CD4-positive, alpha-beta T cell treated with Interleukin-6 for 4 hours (primary cell): Measurements from ENCODE around the gene CHAT.

Source experiments
- DNase-seq: peaks from one replicate; pipeline ENCODE4 v3.0.0-alpha.2; 2020; ENCODE audit warnings: mixed read lengths

CHAT gene

DNA sequence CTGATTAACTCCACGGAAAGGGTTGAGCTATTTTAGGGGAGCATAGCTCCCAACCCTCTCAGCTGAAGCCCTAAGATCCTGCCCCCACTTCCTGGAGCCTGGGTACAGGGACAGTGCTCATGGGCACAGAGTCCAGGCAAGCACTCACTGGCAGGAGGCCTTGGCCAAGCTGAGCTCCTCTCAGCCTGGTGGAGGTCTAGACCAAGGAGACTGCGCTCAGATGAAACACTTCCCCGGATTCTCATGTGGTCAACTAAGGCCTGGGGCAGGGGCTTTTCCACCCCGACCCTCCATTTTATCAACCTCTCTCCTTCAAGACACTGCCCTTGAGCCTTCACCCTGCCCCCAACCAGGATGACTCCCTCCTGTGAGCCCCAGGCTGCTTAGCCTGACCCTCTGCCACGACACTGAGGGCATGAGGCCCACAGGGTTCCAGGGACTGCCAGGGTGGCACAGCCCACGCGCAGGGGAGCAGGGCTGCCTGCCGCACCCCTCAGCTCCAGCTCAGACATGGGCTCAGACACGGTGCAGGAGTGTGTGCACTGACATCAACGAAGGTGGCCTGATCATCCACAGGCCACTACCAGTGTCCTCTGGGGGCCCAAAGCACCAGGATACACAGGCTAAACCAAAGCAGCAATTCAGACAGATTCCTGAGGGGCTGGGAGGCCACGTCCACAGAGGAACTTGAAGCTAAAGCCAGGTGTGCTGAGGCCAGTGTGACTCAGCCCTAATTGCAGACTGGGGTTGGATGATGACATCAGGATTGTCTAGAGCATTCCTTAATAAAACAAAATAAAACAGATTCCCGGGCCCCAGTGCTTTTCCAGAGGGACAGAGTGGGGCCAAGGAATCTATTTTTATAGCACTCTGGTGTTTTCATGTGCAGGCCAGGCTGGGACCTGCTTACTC is 18.8 kb downstream of the CHAT start:
- no peak for DNase-seq

DNA sequence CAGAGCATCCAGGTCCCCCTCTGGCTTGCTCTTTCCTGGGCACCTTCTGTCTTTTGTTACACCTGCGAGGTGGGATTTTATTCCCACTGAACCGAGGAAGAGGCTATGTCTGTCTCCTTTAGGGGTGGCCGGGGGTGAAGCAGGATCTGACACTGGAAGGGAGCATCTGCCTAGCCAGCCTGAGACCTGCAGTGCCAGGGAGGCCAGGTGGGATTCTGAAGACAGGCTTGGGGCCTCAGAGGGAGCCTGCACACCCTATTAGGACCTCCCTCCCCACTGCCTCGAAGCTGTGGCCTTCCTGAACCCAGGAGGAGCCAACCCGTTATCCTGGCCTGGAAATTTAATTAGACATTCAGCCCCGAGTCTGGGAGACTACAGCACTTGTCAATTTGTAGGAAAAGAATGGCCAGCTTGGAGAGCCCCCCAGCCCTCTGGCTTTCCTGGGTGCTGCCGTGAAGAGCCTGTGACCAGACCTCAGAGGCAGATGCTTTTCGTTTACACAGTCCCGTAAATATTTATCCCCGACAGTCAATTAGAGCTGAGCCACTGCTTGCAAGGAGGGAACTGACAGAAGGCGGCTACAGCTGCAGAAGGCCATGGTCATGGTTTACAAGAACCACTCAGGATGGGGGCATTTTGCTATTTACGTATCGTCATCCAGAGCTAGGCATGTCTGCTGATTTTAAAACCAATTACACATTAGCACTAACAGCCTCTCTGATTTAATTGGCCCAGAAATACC is 19.7 kb downstream of the CHAT start:
- no peak for DNase-seq

DNA sequence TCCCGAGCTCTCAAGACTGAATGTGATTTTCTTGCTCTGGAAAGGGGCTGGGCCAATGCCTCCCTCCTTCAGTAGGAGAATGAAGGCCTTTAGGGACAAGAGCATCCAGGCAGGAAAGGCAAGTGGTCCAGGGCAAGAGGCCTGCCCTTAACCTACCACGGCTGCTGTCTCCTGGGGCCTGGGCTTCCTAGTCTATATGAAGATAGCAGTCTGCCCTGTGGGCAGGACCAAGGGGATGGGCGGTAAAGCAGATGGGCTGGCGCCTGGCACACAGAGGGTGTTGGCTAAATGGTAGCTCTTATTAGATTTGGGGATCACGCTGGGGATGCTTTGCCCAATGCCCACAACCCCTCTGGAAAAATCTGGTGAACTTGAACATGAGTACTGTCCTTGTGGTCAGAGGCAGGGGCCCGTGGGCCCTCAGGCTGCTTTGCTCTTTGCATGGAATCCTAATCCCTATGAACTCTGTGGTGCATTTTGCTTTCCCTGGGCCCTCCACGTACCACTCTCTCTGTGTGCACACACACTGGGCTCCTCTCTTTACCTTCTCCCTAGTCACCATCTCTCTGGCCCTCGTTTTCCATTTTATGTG is 20.3 kb downstream of the CHAT start:
- no peak for DNase-seq

DNA sequence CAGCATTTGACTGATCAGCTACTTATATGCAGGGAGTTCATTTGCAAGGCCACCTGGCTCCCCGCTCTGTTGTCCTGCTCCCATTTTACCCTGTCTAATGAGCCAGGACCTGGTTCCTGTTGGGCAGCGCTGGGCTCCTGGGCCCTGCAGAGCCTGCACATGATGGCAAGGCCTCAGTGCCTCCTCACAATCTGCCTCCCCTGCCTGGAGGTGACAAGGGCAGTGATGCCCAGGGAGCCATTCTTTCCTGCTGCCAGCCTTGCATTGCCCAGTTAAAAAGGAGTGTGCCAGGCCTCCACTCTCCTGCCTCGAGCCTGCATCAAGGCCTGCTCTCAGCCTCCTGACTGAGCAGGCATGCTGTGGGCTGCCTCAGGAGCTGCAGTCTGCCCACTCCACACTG is 28.5 kb downstream of the CHAT start:
- DNase-seq = no peak

DNA sequence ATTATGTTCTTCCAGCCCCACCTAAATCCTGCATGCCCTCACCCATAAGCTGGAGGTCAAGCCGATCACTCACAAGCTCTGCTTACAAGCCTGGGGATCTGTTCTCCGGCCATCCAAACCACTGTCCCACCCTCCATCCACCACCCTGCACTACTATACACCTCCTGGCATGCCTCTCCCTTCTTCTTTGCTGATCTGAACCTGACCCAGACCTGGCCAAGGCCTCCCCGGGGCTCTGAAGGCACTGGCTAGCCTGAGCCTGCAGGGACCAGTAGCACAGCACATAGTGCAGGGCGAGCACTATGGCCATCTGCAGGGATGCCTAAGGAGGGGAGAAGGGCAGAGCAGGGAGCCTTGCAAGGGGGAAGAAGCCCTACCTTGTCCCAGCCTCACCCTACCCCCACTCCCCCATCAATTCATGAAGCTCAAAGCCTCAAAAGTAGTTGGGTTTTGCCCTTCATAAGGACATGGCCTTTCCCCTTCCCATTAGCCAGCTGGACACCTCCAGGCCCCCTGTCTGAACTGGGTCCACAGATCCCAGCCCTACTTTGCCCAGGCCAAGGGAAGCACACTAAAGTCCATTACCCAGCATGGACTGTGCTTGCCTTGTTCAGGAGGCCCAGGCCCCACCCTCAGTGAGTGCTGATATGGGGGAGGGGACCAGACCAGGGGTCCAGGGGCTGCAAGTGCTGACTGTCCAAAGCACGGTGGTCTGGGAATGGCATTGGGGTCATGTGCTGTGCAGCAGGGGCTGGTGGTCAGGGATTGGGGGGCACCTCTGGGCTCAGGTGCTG is 29.6 kb downstream of the CHAT start:
- no peak for DNase-seq

DNA sequence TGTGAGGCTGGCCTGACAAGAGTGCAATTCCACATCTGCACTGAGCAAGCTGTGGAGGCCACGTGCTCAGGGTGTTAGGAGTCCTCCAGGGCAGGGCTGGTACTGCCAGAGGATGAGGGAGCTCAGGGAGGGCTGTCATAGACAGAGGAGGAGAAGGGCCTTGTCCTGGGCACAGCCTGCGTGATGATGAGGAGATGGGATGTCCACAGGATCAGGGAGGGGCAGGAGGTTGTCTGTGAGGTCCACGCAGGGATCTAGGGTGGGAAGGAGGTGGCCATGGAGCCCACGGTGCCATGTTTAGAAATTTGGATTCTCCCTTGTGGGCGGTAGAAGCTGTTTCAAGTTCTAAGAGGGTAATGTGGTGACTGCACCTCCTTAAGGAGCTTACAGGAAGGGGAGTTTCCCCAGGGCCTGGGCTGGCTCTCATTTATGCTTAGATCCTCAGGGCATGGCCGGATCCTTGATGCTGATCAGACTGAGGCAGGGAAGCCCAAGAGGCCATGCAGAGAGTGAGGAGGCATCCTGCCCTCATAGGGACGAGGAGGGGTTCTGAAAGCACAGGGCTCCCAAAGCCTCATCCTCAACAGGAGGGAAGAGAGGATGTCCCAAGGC is 30.3 kb downstream of the CHAT start:
- no peak for DNase-seq

DNA sequence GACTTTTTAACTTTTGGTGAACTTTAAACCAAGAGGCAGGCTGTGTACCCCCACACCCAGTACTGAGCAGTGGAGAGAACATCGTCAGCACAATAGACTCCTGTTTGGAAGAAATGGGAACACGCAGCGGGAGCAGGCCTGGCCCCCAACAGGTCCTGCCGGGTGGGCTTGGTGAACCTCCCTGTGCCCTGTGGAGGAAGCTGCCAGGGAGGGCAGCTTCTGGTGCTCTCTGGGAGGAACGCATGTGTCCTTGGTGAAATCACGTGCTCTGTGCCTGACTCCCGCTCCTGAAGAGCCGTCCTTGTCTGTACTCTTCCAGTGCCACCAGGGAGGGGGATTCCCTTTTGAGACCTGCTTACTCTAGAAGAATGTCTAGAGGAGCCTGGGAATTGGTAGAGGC is 31.6 kb downstream of the CHAT start:
- no peak for DNase-seq

DNA sequence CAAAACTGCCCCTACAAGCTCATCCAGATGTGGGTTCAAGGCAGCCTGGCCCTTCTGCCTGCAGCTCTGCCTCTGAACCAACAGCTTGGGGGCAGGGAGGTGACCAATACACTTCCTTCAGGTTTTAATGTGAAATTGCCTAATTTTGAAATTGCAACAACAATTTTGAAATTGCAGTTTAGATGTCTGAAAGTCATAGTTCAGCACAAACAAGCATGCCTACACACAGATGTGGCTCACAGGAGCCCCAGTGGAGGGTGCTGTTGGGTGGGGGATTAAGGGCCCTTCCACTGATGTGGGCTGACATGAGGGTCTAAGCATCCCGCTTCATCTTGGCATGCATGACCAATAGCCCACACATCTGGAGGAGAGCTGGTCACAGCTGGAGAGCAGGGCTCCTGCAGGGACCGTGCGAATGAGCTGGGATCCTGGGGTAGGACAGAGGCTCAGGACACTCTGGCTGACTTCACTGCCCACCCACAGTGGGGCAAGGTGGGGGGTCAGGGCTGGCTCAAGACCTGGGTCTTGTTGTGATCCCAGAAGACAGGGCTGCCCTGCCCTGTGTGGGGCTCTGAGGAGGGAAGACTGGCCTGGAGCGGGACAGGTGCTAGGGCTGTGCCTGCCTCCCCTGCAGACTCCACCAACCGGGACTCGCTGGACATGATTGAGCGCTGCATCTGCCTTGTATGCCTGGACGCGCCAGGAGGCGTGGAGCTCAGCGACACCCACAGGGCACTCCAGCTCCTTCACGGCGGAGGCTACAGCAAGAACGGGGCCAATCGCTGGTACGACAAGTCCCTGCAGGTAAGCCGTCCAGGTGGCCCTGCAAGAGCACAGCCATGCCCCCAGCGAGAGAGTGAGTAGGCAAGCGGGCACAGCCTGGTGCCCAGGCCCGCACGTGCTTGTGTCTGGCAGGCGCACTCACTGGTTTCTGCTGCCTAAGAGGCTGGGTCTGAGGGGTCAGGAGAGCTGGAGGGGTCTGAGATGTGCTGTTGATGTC is 32.3 kb downstream of the CHAT start:
- no peak for DNase-seq

DNA sequence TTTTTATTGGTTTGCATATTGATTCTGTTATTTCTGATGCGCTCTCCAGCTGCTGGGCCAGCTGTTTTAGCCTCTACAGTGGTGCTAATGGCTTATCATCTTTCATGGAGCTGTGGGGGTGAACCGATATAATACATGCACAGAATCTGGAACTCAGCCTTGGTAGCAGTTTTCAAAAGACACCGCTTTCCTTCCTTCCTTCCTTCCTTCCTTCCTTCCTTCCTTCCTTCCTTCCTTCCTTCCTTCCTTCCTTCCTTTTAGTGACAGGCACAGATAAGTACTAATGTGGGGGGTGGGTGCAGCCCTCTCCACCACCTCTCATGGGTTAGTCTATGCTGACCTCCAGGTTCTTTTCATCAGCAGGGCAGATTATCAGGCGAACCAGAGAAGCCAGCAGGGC is 33.7 kb downstream of the CHAT start:
- no peak for DNase-seq

DNA sequence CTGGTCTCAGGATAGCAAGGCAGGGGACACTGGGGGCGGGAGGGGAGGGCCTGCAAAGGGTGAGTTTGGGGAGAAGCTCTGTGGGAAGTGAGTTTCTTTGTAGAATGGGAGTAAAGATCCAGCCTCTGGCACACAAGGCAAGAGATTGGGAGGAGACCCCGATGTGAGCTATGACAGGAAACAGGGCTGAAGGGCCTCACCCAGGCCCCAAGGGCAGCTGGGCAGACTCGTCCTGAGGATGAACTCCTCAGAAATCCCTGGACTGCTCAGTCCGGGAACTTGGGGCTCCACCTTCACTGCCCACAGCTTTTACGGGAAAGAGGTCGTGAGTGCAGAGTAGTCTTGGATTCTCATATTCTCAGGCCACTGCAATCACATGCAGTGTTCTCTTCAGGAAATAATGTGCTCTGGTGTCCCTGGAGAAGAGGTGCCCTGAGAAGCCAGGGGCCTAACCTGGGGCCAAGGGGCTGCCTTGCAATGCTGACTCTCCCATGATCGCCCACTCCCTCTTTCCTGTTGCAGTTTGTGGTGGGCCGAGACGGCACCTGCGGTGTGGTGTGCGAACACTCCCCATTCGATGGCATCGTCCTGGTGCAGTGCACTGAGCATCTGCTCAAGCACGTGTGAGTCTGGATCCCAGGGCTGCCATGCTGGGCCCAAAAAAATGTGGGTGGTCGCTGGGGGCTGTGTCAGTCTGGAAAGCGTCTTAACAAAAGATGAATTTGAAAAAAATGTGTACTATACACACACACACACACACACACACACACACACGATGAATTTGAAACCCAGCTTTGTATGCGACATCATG is 34.4 kb downstream of the CHAT start:
- no peak for DNase-seq

DNA sequence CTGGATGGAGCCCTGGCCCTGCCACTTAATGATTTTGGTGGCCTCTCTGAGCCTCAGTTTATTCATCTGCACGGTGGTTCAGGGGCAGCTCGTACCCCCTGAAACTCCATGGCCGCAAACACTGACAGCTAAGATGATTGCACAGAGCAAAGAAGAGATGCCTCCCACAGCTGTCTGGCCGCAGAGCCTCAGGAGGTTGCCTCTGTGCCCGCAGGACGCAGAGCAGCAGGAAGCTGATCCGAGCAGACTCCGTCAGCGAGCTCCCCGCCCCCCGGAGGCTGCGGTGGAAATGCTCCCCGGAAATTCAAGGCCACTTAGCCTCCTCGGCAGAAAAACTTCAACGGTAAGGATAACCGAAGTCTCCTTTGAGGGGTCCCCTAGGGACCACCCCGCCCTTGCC is 35.5 kb downstream of the CHAT start:
- DNase-seq = no peak

DNA sequence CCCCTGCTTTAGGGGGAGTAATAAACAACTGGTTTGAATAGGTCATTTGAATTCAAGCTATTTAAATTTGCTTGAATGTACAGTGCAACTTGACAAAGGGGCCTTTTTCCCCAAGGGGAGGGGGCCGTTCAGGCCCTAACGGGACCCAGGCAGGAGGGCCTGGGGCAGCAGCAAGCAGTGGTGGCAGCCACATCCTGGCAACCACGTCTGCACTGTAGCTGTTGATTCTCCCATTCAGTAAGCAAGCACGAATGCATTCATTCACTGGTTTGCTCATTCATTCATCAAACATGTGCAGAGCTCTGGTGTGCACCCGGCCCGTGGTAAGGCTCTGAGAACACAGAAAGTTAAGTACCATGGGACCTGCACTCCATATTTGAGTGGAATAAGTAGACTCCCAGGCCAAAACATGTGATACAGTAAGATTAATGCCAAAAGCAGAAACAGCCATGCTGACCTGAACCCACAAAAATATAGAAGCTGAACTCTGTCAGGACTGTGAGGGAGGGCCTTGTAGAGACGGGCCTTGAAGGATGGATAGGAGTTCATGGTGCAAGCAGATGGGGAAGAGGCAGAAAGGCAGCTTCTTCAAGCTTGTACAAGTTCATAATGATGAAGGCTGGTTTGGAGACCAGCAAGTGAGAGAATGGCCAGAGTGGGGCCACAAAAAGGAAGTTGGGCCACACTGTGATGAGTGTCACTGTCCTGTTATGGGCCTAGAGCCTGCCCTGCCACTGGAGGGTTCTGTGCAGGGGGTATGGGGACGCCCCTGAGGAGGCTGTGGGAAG is 36.3 kb downstream of the CHAT start:
- no peak for DNase-seq

DNA sequence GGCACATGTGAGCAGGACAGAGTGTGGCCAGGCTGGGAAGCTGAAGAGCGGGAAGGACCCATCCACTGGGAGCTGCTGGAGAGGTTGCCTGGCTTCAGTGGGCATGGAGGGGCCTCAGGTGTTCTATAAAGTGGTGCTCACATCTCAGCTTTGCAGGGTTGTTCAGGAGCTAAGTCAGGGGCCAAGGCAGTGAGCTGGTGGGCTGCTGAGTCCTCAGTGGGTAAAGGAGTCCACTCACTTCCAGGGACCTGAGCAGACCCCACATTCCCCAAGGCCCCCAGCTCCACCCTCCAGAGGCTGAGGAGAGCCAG is 36.8 kb downstream of the CHAT start:
- no peak for DNase-seq

DNA sequence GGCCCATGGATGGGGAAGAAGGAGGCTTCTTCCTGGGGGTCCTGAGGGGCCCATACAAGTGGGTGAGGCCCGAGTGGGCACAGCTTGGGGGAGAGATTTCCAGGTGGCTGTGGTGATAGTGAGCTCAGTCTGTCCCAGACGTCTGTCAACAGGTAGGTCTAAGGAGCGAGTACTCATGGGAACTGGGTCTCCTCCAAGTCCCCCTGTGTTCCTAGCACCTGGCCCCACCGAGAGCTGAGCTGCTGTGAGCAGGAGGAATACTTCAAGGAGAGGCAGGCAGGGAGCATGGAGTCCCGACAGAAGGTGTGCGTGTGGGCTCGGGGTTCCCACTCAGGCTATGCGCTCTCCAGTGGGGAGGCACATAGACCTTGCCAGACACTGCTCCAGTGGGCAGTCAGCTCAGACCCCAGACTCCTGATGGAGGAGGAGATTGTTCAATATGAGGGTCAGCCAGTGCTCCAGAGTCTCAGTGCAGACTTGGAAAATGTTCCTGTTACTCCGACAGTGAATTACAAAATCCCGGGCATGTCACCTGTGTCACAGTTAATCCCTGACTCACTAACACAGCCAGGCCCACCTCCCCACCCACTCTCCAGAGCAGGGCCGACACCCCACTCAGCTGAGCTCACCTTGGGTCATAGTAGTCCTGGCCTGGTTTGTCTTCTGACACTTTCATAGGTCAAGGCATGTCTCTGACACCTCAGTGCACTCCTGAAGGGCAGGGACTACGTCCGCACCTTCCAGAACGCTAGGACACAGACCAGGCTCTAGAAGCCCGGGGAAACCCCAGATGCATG is 37.4 kb downstream of the CHAT start:
- no peak for DNase-seq

DNA sequence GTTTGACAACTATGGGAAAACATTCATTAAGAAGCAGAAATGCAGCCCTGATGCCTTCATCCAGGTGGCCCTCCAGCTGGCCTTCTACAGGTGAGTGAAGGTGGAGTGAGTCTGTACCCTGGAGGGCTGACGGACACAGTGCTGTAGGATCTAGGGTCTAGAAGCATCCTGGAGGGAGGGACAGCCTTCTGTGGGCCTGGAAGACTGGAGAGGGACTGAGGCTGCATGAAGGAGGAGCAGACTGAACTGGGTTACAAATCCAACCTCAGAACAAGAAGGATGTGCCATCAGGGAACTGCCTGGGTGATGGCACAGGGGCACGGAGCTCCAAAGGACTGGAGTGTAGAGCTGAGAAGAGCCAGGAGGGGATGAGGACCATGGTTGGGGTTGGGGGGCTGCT is 38.1 kb downstream of the CHAT start:
- no peak for DNase-seq

DNA sequence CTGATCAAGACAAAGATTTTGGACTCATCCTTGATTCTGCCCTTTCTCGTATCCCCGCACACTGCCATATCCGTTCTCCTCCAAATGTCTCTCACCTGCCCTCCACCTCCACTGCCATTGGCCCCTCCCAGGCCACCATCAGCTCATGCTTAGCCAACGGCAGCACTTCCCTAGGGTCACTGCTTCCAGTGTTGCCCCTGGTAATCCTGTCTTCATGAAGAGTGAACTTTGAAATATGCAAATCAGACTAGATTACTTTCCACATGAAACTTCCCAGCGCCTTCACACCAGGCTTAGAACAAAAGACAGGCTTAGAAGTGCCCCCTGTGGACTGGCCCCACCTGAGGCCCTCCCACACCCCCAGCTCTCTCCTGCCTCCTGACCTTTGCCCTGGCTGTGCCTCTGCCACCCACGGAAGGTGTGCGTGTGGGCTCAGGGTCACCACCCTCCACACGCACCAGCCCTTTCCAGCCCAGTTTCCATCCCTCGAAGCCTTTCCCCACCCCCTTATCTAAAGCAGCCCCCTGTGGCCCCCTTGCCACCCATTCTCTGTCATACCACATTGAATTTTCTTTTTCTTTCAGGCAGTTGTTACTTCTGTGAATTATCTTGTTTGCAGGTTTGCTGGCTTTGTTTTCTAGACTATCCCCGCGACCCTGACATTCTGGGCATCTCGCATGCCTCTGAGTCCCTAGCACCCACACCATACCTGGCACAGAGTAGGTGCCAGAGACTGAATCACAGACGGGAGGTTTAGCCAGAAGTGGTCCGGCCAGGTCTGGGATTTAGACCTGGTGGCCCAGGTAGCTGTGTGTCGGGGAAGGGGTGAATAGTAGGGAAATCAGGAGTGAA is 38.8 kb downstream of the CHAT start:
- no peak for DNase-seq

DNA sequence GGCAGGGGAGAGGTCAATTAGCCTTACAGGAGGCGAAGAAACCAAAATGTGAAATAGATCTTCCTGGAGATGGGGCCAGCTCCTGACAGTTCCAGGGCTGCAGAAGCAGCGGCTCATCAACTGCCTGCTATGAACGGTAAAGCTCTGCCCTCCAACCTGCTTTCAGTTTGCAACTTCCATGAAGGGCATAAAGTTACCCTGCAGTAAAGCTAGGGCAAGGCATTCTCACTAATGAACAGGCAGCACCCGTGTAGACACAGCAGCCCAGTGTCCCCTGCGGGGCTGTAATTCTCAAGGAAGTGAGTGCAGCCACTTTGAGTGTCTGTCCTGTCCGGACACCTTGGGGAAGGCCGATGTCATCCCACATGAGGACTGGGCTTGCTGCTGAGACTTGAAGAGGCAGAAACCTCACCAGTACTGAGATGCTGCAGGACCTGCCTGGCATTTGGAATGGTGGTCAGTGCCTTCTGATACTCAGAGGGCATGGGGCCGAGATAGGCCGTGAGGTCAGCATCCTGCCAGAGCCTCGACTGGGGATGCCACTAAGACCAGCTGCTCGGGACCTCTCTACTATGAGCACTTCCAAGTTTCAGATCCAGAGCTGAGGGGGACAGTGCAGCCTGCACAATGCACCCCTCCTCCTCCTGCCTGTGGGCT is 39.6 kb downstream of the CHAT start:
- no peak for DNase-seq
